Neural progenitor cell (in vitro differentiated cells): ENCODE measurements around the gene DNAJB12. TPM values are rescaled to one million over a fixed set of nuclear protein-coding genes. Genes with fewer than 3 reads are reported as not detected.

Experiments
- DNase-seq: peaks from one replicate; pipeline ENCODE4 v3.0.0-alpha.2; 2016; ENCODE audit warnings: low spot score
- H2AFZ ChIP-seq: fragments of 200-600 bp; sonication (generic); replicated peaks from 2 replicates; pipeline ENCODE4 v1.6.1; 2016; ENCODE audit warnings: antibody characterized with exemption
- H3F3A ChIP-seq: fragments of 200-600 bp; sonication (generic); 2 replicates; pipeline ENCODE4 v1.6.1; 2016; ENCODE audit warnings: antibody characterized with exemption, low read depth
- H3K27ac ChIP-seq: fragments of 200-600 bp; sonication (generic); 2 replicates; pipeline ENCODE4 v1.5.1; 2016; ENCODE audit warnings: mild to moderate bottlenecking
- H3K27me3 ChIP-seq: fragments of 200-600 bp; sonication (generic); 2 replicates; pipeline ENCODE4 v1.6.1; 2016; ENCODE audit warnings: mild to moderate bottlenecking, moderate library complexity
- H3K36me3 ChIP-seq: fragments of 200-600 bp; sonication (generic); 2 replicates; pipeline ENCODE4 v1.5.1; 2016
- H3K4me1 ChIP-seq: fragments of 200-600 bp; sonication (generic); 2 replicates; pipeline ENCODE4 v1.6.1; 2016; ENCODE audit warnings: mixed run types
- H3K4me2 ChIP-seq: fragments of 200-600 bp; sonication (generic); 2 replicates; pipeline ENCODE4 v1.6.1; 2016
- H3K4me3 ChIP-seq: fragments of 200-600 bp; sonication (generic); 2 replicates; pipeline ENCODE4 v1.5.1; 2016
- H3K79me2 ChIP-seq: fragments of 200-600 bp; sonication (generic); 2 replicates; pipeline ENCODE4 v1.6.1; 2016; ENCODE audit warnings: low read depth
- H3K9ac ChIP-seq: fragments of 200-600 bp; sonication (generic); 2 replicates; pipeline ENCODE4 v1.6.1; 2016
- H3K9me3 ChIP-seq: fragments of 200-600 bp; sonication (generic); 2 replicates; pipeline ENCODE4 v1.5.1; 2016; ENCODE audit warnings: low read depth
- H4K20me1 ChIP-seq: fragments of 200-600 bp; sonication (generic); 2 replicates; pipeline ENCODE4 v1.6.1; 2016; ENCODE audit warnings: low read depth
- H3K27ac Mint-ChIP-seq: 3 replicates; pipeline ENCODE4 v1.8.0; 2021; ENCODE audit warnings: mixed read lengths
- H3K27me3 Mint-ChIP-seq: 2 replicates; pipeline ENCODE4 v1.8.0; 2022; ENCODE audit warnings: low read depth, mild to moderate bottlenecking, inconsistent platforms, moderate library complexity, mixed read lengths; ENCODE audit not compliant: insufficient read depth
- H3K36me3 Mint-ChIP-seq: 3 replicates; pipeline ENCODE4 v1.8.0; 2021; ENCODE audit warnings: mixed read lengths
- H3K4me1 Mint-ChIP-seq: 3 replicates; pipeline ENCODE4 v1.8.0; 2021; ENCODE audit warnings: mixed read lengths
- H3K4me3 Mint-ChIP-seq: 3 replicates; pipeline ENCODE4 v1.8.0; 2021; ENCODE audit warnings: mild to moderate bottlenecking, moderate library complexity, mixed read lengths
- H3K9me3 Mint-ChIP-seq: 3 replicates; pipeline ENCODE4 v1.8.0; 2020; ENCODE audit warnings: mixed read lengths
- CTCF ChIP-seq: fragments of 200-600 bp; sonication (generic); IDR thresholded peaks from 2 replicates; pipeline ENCODE4 v1.5.1; 2017; ENCODE audit warnings: antibody characterized with exemption, mild to moderate bottlenecking
- EZH2 ChIP-seq: fragments of 200-600 bp; sonication (generic); IDR thresholded peaks from 2 replicates; pipeline ENCODE4 v1.6.1; 2017; ENCODE audit warnings: antibody characterized with exemption, mild to moderate bottlenecking, moderate library complexity
- EZH2phosphoT487 ChIP-seq: fragments of 200-600 bp; sonication (generic); IDR thresholded peaks from 2 replicates; pipeline ENCODE4 v1.6.1; 2017; ENCODE audit warnings: antibody characterized with exemption
- total RNA-seq: library from RNA; depleted of rRNA; stranded (reverse); fragments of >200 nt; gene quantifications from 2 replicates; pipeline ENCODE4 v1.2.3, GENCODE V29; 2015; ENCODE audit warnings: low replicate concordance

The DNAJB12 gene
- total RNA-seq, 1 donor from 2014 or later, result 8.8 TPM

GRCh38 chr10:72295330-72295910 is 59.3 kb downstream of the DNAJB12 start:
- no peak overlapping the region for H3K4me3 Mint-ChIP-seq
- H2AFZ ChIP-seq, result no peak overlapping the region
- no peak overlapping the region for H3K27ac ChIP-seq
- H3K27me3 ChIP-seq, result no peaks in the 10 kb centered on the region
- H3K36me3 Mint-ChIP-seq, result no peaks in the 10 kb centered on the region
- no peaks in the 10 kb centered on the region for H3K36me3 ChIP-seq
- peaks cover 27% of the 10 kb centered on the region for H3K4me1 Mint-ChIP-seq
- H3K4me1 ChIP-seq, result peaks cover 16% of the 10 kb centered on the region
- DNase-seq, result no peak
- peak overlapping the region; percentile 77 for H3K27ac Mint-ChIP-seq
- no peak overlapping the region for H3K4me3 ChIP-seq
- H3K4me2 ChIP-seq, result no peak overlapping the region
- no peaks in the 10 kb centered on the region for H3K79me2 ChIP-seq
- H4K20me1 ChIP-seq, result no peaks in the 10 kb centered on the region
- no peak overlapping the region for H3K9ac ChIP-seq
- no peaks in the 10 kb centered on the region for H3K9me3 Mint-ChIP-seq
- H3F3A ChIP-seq, result peaks cover 27% of the 10 kb centered on the region
- peaks cover 9% of the 10 kb centered on the region for H3K27me3 Mint-ChIP-seq
- TF ChIP-seq CTCF (no peak), EZH2phosphoT487 (no peak), EZH2 (no peak)
- H3K9me3 ChIP-seq, result no peaks in the 10 kb centered on the region

GRCh38 chr10:72292223-72292691 is 62.5 kb downstream of the DNAJB12 start:
- no peaks in the 10 kb centered on the region for H4K20me1 ChIP-seq
- no peaks in the 10 kb centered on the region for H3K9me3 ChIP-seq
- H3K4me1 Mint-ChIP-seq, result peaks cover 17% of the 10 kb centered on the region
- H3K4me2 ChIP-seq, result no peak overlapping the region
- no peak overlapping the region for H3K4me3 ChIP-seq
- DNase-seq, result no peak
- H3K79me2 ChIP-seq, result no peaks in the 10 kb centered on the region
- no peaks in the 10 kb centered on the region for H3K27me3 ChIP-seq
- no peaks in the 10 kb centered on the region for H3K36me3 ChIP-seq
- no peaks in the 10 kb centered on the region for H3K9me3 Mint-ChIP-seq
- H2AFZ ChIP-seq, result no peak overlapping the region
- no peak overlapping the region for H3K27ac ChIP-seq
- H3K27ac Mint-ChIP-seq, result peak overlapping the region; percentile 73
- H3K36me3 Mint-ChIP-seq, result no peaks in the 10 kb centered on the region
- no peak overlapping the region for H3K9ac ChIP-seq
- H3K4me3 Mint-ChIP-seq, result no peak overlapping the region
- peaks cover 20% of the 10 kb centered on the region for H3F3A ChIP-seq
- TF ChIP-seq EZH2phosphoT487 (no peak), EZH2 (no peak), CTCF (no peak)
- H3K4me1 ChIP-seq, result peaks cover 4% of the 10 kb centered on the region
- peaks cover 2% of the 10 kb centered on the region for H3K27me3 Mint-ChIP-seq

- no peak for TF ChIP-seq CTCF
- no peak for TF ChIP-seq EZH2phosphoT487
- TF ChIP-seq EZH2, result no peak
- H3K4me2 ChIP-seq, result no peak overlapping the region
- Mint-ChIP-seq H3K36me3 (no peaks in the 10 kb centered on the region), H3K4me1 (peaks cover 26% of the 10 kb centered on the region), H3K27me3 (peaks cover 2% of the 10 kb centered on the region), H3K4me3 (no peak overlapping the region), H3K9me3 (no peaks in the 10 kb centered on the region), H3K27ac (no peak overlapping the region)
- H3K4me3 ChIP-seq, result no peak overlapping the region
- no peaks in the 10 kb centered on the region for H3K27me3 ChIP-seq
- no peaks in the 10 kb centered on the region for H3K79me2 ChIP-seq
- peaks cover 4% of the 10 kb centered on the region for H3K4me1 ChIP-seq
- no peak overlapping the region for H3K27ac ChIP-seq
- no peak for DNase-seq
- peaks cover 15% of the 10 kb centered on the region for H3F3A ChIP-seq
- H3K36me3 ChIP-seq, result no peaks in the 10 kb centered on the region
- H3K9me3 ChIP-seq, result no peaks in the 10 kb centered on the region
- no peaks in the 10 kb centered on the region for H4K20me1 ChIP-seq
- H3K9ac ChIP-seq, result no peak overlapping the region
- H2AFZ ChIP-seq, result no peak overlapping the region
Measured at GRCh38 chr10:72291019-72291532, 63.6 kb downstream of the DNAJB12 start.
